HG03558 (cell line): ENCODE data around the gene KMT2C.
"Not testable (repeated sequence)": the region's sequence is repeated elsewhere in the genome, so short reads cannot be mapped to it uniquely, and the experiment has no call there.

ENCODE experiments used
- ATAC-seq: cut with Tn5 transposase; IDR thresholded peaks from one replicate; pipeline ENCODE4 v1.9.1; 2021; ENCODE audit warnings: moderate number of reproducible peaks; ENCODE audit not compliant: unreplicated experiment; ENCODE audit errors: extremely low read depth

The KMT2C gene

GRCh38 chr7:152236306-152236705 lies 199.5 kb downstream of the KMT2C start:
- not testable (repeated sequence) for ATAC-seq

- ATAC-seq = not testable (repeated sequence)
These were observed 201.4 kb downstream of the KMT2C start for GRCh38 chr7:152234421-152234820.

GRCh38 chr7:152231089-152231488 lies 204.7 kb downstream of the KMT2C start:
- ATAC-seq = no peak

GRCh38 chr7:152219556-152219955 lies 216.2 kb downstream of the KMT2C start:
- not testable (repeated sequence) for ATAC-seq

GRCh38 chr7:152208766-152209165 lies 227.0 kb downstream of the KMT2C start:
- not testable (repeated sequence) for ATAC-seq

- ATAC-seq = not testable (repeated sequence)
These were observed 231.4 kb downstream of the KMT2C start for GRCh38 chr7:152204417-152204816.

- no peak for ATAC-seq
These were observed 232.7 kb downstream of the KMT2C start for GRCh38 chr7:152203095-152203494.

- no peak for ATAC-seq
These were observed 233.7 kb downstream of the KMT2C start for GRCh38 chr7:152202056-152202455.

- ATAC-seq = no peak
These were observed 235.4 kb downstream of the KMT2C start for GRCh38 chr7:152200395-152200794.

GRCh38 chr7:152196391-152196790 lies 239.4 kb downstream of the KMT2C start:
- ATAC-seq = no peak

- ATAC-seq = no peak
These were observed 241.9 kb downstream of the KMT2C start for GRCh38 chr7:152193880-152194279.

GRCh38 chr7:152189061-152189460 lies 246.7 kb downstream of the KMT2C start:
- no peak for ATAC-seq

GRCh38 chr7:152185558-152185957 lies 250.2 kb downstream of the KMT2C start:
- no peak for ATAC-seq

- no peak for ATAC-seq
These were observed 255.2 kb downstream of the KMT2C start for GRCh38 chr7:152180587-152180986.

- ATAC-seq = no peak
These were observed 255.8 kb downstream of the KMT2C start for GRCh38 chr7:152180048-152180447.

GRCh38 chr7:152178405-152179058 lies 257.3 kb downstream of the KMT2C start:
- no peak for ATAC-seq

GRCh38 chr7:152177681-152178404 lies 258.0 kb downstream of the KMT2C start:
- ATAC-seq = no peak

GRCh38 chr7:152176797-152177196 lies 259.0 kb downstream of the KMT2C start:
- ATAC-seq = peak; percentile 64

GRCh38 chr7:152173372-152174070 lies 262.3 kb downstream of the KMT2C start:
- ATAC-seq = no peak

GRCh38 chr7:152162287-152162686 lies 273.5 kb downstream of the KMT2C start:
- ATAC-seq = no peak

GRCh38 chr7:152161171-152161570 lies 274.6 kb downstream of the KMT2C start:
- ATAC-seq = no peak
